Stimulated activated CD4-positive, alpha-beta T cell treated with anti-CD3 and anti-CD28 coated beads, Interleukin-1b, Interleukin-23, amount 100 ng/mL, for 24 hours (primary cell): ENCODE measurements around the gene ZNF688.

Experiments
- DNase-seq, 4 experiments: peaks; one replicate each; pipeline ENCODE4 v3.0.0-alpha.2; 2020; ENCODE audit warnings: low read depth in 4 of 4, low spot score in 1 of 4

Gene ZNF688

DNA sequence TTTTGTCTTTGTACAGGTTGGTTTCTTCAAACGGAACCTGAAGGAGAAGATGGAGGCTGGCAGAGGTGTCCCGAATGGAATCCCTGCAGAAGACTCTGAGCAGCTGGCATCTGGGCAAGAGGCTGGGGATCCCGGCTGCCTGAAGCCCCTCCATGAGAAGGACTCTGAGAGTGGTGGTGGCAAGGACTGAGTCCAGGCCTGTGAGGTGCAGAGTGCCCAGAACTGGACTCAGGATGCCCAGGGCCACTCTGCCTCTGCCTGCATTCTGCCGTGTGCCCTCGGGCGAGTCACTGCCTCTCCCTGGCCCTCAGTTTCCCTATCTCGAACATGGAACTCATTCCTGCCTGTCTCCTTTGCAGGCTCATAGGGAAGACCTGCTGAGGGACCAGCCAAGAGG lies 50.0 kb downstream of the ZNF688 start:
- DNase-seq, result no peak
